Lower leg skin (tissue), 3 donors: ENCODE results near the gene PRICKLE2.

Source experiments
- POLR2A ChIP-seq, 2 donors: fragments of 450-650 bp; IDR thresholded peaks; one replicate each; pipeline ENCODE4 v1.6.1; 2016 to 2017; ENCODE audit warnings: antibody characterized with exemption in 2 of 2, mild to moderate bottlenecking in 1 of 2, moderate library complexity in 1 of 2
- TF ChIP-seq, protein P1 (sequence below), 3 donors: fragments of 450-650 bp; IDR thresholded peaks; one replicate each; pipeline ENCODE4 v1.5.1; 2016; ENCODE audit warnings: antibody characterized with exemption in 3 of 3, mild to moderate bottlenecking in 3 of 3, moderate library complexity in 2 of 3

DNA sequence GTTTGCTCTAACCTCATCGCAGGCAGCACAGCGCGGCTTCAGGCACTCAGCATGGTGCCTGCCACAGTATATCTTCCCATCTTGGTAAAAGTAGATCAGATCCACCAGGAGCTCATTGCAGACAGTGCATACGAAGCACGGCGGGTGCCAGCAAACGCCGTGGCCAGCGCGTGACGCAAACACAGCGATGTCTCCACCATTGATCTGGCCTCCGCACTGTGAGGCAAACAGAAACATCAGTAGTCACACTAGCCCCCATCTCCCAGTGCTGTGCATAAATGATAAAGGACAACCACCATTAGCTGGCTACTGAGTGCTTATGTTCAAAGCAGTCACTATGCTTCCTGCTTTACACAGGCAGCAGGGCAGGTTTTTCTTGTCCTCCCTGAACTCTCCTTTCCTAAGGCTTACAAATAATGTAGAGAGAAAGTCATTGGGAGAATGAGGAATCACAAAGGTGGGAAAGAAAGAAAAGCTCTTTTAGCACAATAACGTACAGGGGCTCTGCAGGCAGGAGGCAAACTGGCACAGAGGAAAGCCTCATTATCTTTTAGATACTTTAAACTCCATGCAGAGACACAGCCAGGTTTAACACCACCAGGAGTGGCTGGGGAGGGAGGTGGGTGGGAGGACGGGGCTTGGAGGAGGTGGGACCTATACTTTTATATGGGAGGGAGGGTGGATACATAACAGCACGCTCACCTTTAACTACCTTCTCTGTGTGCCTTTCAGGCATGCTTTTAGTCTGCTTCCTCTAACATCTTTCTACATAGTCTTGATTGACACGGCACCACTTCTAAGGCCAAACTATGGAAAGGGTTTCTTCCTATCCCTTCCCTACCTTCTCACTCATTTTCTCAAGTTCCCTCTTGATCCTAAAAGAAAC, 67.9 kb downstream of the PRICKLE2 start:
- TF ChIP-seq, protein P1, sequence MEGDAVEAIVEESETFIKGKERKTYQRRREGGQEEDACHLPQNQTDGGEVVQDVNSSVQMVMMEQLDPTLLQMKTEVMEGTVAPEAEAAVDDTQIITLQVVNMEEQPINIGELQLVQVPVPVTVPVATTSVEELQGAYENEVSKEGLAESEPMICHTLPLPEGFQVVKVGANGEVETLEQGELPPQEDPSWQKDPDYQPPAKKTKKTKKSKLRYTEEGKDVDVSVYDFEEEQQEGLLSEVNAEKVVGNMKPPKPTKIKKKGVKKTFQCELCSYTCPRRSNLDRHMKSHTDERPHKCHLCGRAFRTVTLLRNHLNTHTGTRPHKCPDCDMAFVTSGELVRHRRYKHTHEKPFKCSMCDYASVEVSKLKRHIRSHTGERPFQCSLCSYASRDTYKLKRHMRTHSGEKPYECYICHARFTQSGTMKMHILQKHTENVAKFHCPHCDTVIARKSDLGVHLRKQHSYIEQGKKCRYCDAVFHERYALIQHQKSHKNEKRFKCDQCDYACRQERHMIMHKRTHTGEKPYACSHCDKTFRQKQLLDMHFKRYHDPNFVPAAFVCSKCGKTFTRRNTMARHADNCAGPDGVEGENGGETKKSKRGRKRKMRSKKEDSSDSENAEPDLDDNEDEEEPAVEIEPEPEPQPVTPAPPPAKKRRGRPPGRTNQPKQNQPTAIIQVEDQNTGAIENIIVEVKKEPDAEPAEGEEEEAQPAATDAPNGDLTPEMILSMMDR (IDR thresholded peaks at IDR 0.05), result no peak
- TF ChIP-seq POLR2A (IDR thresholded peaks at IDR 0.05), result no peak
